OCI-M2 (cell line): ENCODE measurements around the gene ZNF217.
"Not testable (repeated sequence)": the region's sequence is repeated elsewhere in the genome, so short reads cannot be mapped to it uniquely, and the experiment has no call there.

Experiments
- DNase-seq: peaks from one replicate; lab custom pipeline; 2025; ENCODE audit not compliant: unreplicated experiment; lab: John Stamatoyannopoulos, UW

The ZNF217 gene

GRCh38 chr20:53593466-53594007, at the start of gene ZNF217:
Gene ZNF217, minus strand, starts transcription at chr20:53593839. Its CDS starts 11,013 bp downstream, at chr20:53582826.
- DNase-seq = not testable (repeated sequence)

DNA sequence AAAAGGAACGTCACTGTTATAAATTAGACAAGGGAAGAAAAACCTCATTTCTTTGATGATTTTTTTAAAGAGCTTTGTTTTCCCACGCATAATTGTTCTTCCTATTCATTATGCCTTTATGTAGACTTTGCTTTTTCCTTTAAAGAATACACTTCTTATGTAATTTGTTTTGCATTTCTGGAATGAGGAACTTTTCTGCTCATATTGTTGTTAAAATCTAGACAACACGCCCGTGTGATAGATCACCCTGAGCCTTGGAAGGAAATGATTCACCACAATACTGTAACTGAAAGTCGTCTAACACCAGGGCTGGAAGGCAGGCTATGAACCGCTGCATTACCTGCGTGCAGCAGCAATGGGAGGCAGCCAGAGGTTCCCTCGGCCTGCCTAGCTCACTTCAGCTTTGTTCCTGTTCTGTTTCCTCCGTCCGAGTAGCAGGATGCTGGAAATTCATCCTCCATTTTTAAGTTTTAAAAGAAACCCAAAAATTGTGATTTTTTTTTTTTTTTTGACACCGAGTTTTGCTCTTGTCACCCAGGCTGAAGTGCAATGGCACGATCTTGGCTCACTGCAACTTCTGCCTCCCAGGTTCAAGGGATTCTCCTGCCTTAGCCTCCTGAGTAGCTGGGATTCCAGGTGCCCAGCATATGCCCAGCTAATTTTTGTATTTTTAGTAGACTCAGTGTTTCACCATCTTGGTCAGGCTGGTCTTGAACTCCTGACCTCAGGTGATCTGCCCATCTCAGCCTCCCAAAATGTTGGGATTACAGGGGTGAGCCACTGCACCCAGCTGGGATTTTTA, 49.6 kb upstream of the ZNF217 start:
- no peak for DNase-seq

DNA sequence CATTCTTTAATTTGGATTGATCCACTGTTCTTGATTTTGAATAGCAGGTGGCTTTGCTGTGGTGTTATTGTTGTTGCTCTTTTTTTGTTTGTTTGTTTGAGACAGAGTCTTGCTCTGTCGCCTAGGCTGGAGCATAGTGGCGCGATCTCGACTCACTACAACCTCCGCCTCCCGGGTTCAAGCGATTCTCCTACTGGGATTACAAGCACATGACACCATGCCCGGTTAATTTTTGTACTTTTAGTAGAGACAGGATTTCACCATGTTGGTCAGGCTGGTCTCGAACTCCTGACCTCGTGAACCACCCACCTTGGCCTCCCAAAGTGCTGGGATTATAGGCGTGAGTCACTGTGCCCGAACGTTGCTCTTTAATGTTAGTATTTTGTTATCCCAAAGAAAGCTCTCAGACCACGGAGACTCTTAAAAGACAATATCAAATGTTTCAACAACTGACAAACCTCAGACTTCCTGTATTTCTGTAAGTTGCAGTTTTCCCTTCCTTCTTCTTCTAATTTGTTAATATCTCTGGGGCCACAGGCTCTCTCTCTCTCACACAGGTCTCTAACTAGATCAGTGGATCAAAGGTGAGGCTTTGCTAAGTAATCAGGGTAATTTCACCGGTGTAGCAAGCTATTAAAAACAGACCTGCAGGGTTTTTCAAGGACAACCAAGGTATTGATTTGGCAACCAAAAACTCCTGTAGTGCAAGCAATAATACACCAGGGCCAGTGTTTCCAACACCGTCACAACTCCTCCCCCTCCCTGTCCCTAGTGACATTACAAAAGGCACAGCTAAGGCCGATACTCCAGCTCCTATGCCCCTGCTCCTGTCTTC, 48.8 kb upstream of the ZNF217 start:
- peak; percentile 92 for DNase-seq

- DNase-seq = no peak
Measured at GRCh38 chr20:53639647-53640440, 46.2 kb upstream of the ZNF217 start.

- no peak for DNase-seq
Measured at GRCh38 chr20:53639128-53639527, 45.5 kb upstream of the ZNF217 start.

DNA sequence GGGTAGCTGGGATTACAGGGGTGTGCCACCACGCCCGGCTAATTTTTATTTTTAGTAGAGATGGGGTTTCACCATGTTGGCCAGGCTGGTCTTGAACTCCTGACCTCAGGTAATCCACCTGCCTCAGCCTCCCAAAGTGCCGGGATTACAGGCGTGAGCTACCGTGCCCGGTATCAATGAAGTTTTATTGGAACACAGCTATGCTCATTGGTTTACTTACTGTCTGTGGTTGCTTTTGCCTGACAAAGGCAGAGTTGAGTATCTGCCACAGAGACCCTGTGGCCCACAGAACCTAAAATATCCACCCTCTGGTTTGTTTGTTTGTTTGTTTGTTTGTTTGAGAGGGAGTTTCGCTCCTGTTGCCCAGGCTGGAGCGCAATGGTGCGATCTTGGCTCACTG, 43.7 kb upstream of the ZNF217 start:
- not testable (repeated sequence) for DNase-seq

DNA sequence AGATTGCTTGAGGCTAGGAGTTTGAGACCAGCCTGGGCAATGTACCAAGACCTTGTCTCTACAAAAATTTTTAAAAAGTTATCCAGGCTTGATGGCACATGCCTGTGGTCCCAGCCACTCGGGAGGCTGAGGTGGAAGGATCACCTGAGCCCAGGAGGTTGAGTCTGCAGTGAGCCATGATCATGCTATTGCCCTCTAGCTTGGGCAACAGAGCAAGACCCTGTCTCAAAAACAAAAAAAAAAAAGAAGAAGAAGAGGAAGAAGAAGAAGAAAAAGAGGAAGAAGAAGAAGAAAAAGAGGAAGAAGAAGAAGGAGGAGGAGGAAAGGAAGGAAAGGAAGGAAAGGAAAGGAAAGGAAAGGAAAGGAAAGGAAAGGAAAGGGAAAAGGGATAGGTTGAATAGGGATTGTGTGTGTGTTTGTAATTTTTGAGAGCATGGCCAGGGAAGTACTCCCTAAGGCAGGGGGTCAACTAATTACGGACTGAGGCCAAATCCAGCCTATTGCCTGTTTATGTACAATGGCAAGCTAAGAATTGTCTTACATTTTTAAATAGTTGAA, 43.0 kb upstream of the ZNF217 start:
- DNase-seq = no peak

- DNase-seq = no peak
Measured at GRCh38 chr20:53635221-53635620, 41.6 kb upstream of the ZNF217 start.

- no peak for DNase-seq
Measured at GRCh38 chr20:53631909-53632662, 38.4 kb upstream of the ZNF217 start.

- no peak for DNase-seq
Measured at GRCh38 chr20:53629436-53629835, 35.8 kb upstream of the ZNF217 start.

DNA sequence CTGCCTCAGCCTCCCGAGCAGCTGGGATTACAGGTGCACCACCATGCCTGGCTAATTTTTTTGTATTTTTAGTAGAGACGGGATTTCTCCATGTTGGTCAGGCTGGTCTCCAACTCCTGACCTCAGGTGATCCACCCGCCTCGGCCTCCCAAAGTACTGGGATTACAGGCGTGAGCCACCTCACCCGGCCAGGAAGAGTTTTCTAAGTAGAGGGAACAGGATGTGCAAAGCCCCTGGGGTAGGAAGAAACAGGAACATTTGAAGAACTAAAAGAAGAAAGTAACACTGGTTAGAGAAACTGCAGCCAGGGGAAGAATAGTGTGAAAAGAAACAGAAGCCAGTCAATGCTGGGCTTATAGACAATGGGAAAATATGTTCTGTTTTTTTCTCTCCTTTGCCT, 35.1 kb upstream of the ZNF217 start:
- not testable (repeated sequence) for DNase-seq

DNA sequence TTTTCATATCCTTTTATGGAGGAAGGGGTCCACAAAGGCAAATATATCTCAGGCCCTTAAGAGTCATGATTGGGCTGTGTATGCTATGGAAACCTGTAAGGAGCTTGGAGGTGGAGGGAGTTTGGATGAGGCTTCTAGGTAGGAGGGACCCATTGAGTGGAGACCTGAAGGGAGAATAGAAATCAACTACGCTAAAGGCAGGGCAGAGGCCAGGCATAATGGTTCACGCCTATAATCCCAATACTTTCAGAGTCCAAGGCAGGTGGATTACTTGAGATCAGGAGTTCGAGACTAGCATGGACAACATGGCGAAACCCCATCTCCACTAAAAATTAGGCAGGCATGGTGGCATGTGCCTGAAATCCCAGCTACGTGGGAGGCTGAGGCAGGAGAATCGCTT, 34.4 kb upstream of the ZNF217 start:
- DNase-seq = no peak

DNA sequence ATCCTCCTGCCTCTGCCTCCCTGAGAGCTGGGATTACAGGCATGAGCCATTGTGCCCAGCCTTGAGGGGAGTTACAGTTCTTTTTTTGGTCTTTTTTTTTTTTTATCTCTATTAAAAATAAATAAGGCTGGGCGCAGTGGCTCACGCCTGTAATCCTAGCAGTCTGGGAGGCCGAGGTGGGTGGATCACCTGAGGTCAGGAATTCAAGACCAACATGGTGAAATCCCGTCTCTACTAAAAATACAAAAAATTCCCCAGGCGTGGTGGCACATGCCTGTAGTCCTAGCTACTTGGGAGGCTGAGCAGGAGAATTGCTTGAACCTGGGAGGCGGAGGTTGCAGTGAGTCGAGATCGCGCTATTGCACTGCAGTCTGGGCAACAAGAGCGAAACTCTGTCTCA, 33.4 kb upstream of the ZNF217 start:
- DNase-seq = not testable (repeated sequence)

DNA sequence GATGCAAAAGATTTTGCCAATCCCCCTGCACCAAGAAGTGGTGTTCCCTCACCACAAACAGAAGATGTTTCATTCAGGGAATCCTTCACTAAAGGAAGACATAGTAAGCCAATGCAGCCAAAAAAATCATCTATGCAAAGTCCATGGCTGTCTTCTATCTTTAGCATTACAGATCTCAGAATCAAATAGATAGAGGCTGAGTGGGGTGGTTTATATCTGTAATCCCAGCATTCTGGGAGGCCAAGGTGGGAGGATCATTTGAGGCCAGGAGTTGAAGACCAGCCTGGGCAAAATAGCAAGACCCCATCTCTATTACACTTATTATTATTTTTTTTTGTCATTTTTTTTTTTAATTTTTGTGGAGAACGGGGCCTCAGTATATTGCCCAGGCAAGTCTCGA, 32.9 kb upstream of the ZNF217 start:
- DNase-seq = no peak

DNA sequence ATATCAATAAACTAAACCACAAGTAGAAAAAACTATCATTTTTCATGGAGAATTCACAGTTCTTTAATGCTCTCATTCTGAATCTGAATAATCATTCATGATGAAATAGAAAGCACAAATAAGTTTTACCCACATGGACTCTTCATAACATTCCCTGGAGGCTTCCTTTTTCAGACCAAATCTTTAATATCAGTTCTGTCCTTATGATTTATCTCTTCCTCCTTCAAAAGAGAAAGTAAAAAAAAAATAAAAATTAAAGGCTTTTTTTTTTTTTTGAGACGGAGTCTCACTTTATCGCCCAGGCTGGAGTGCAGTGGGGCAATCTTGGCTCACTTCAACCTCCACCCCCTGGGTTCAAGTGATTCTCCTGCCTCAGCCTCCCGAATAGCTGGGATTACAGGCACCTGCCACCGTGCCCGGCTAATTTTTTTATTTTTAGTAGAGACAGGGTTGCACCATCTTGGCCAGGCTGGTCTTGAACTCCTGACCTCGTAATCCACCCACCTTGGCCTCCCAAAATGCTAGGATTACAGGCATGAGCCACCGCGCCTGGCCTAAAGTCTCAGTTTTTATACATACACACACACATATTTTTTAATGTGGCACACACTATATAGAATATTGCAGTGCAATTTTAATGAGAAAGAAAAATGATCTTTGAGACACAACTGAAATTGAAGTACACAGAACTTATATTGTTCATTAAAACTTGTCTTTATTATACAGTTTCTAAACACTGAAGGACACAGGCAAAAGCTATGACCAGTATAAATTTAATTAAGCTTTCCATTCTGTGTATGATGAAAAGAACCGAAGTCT, 31.9 kb upstream of the ZNF217 start:
- no peak for DNase-seq

- not testable (repeated sequence) for DNase-seq
Measured at GRCh38 chr20:53624927-53625250, 31.2 kb upstream of the ZNF217 start.

GRCh38 chr20:53623454-53624211, 30.0 kb upstream of the ZNF217 start:
- DNase-seq = peak; percentile 80

DNA sequence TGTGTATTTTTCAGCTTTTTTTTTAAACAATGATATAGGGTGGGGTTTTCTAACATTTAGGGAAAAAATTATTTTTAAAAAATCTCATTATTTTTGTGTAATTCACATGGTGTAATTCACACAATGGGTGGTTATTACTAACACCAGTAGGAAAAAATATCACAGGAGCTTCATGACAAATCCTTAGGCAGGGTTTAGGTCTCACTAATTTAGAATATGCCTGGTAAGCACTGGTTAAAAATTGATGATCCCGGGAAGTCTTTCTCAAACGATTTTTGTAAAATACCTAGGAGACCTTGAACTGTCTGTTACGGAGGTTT, 29.5 kb upstream of the ZNF217 start:
- no peak for DNase-seq
